LNCaP clone FGC (cell line): ENCODE data around the gene CELSR1.
"Not testable (repeated sequence)": the region's sequence is repeated elsewhere in the genome, so short reads cannot be mapped to it uniquely, and the experiment has no call there.

Source experiments
- DNase-seq: peaks from one replicate; pipeline ENCODE4 v3.0.0-alpha.2; 2011; ENCODE audit warnings: low read depth
- H3K4me3 ChIP-seq: 2 replicates; pipeline ENCODE4 v1.5.1; 2011; ENCODE audit warnings: mild to moderate bottlenecking, low read depth, low read length, control low read depth
- TF ChIP-seq, protein P1 (sequence below): IDR thresholded peaks from 2 replicates; pipeline ENCODE4 v1.5.1; 2012; ENCODE audit warnings: mild to moderate bottlenecking; ENCODE audit not compliant: control insufficient read depth, insufficient read depth; ENCODE audit errors: extremely low read depth

Gene CELSR1

DNA sequence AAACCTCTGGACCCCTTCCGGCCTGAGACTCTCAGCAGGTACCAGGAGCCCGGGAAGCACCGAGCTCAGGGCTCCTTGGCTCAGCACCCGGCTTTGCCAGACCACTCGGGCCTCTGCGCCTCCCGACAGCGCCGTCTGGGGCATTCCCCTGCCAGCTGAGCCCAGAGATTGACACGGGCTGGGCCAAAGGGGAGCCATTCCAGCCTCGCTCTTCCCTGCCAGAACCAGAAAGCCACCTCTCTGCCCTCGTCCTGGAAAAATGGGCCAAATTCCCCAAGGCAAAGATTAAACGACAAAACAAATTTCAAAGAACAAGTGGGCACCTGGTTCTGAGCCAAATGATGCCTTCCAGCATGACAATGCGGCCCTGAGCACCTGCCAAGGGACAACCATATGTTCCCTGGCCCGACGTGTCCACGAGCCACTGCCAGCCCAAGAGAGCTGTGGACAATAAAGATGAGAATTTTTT, 59.3 kb downstream of the CELSR1 start:
- TF ChIP-seq, protein P1, sequence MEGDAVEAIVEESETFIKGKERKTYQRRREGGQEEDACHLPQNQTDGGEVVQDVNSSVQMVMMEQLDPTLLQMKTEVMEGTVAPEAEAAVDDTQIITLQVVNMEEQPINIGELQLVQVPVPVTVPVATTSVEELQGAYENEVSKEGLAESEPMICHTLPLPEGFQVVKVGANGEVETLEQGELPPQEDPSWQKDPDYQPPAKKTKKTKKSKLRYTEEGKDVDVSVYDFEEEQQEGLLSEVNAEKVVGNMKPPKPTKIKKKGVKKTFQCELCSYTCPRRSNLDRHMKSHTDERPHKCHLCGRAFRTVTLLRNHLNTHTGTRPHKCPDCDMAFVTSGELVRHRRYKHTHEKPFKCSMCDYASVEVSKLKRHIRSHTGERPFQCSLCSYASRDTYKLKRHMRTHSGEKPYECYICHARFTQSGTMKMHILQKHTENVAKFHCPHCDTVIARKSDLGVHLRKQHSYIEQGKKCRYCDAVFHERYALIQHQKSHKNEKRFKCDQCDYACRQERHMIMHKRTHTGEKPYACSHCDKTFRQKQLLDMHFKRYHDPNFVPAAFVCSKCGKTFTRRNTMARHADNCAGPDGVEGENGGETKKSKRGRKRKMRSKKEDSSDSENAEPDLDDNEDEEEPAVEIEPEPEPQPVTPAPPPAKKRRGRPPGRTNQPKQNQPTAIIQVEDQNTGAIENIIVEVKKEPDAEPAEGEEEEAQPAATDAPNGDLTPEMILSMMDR, result no peak
- peak; percentile 2 for DNase-seq
- no peak overlapping the region for H3K4me3 ChIP-seq

GRCh38 chr22:46476547-46476941, 60.9 kb downstream of the CELSR1 start:
- H3K4me3 ChIP-seq, result no peak overlapping the region
- no peak for DNase-seq
- TF ChIP-seq, protein P1, result no peak

GRCh38 chr22:46473896-46474557, 63.4 kb downstream of the CELSR1 start:
- DNase-seq, result no peak
- no peak overlapping the region for H3K4me3 ChIP-seq
- TF ChIP-seq, protein P1, result no peak

DNA sequence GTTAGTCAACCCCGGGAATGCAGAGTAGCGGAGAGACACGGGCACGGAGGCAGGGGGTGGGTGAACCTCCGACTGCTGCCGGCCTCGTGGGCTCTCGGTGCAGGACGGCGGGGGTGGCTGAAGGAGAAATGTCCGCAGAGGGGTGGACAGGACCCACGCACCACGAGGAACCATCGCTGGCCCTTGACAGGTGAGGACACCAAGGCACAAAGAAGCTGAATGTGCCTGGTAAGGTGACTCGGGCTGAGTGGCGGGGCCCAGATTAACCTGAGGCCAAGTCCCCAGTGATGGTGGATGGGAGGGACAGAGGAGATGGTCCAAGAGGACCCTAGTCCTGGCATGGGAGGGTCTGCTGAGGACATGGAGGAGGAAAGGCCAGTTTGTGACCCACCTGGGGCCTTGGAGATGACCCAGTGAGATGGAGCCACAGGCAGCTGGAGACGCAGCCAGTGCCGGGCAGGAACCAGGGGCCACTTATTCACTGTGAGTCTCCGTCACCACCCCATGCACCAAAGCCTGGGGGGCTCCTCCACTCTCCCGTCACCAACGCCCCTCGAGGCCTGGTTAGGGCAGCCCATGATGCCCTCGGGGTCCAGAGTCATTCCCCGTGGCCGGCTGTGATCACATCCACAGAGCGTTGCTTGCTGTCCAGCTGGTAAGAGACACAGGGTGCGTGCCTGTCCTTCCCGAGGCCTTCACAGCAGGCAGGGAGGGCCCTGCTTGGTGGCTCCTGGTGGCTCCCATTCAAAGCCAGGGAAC, 64.2 kb downstream of the CELSR1 start:
- no peak overlapping the region for H3K4me3 ChIP-seq
- no peak for DNase-seq
- TF ChIP-seq, protein P1, result no peak

DNA sequence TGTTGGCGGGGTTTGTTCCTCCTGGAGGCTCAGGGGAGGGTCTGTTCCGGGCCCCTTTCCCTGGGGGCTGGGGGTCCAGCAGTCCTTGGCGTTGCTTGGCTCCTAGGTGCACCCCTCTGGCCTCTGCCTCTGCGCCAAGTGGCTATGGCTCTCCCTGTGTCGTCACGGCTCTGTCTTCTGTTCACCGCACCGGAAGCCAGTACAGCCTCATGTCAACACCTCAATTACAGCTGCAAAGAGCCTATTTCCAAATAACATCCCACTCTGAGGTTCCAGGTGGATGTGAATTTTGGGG, 64.8 kb downstream of the CELSR1 start:
- no peak overlapping the region for H3K4me3 ChIP-seq
- TF ChIP-seq, protein P1, result no peak
- DNase-seq, result no peak

GRCh38 chr22:46471901-46472721, 65.3 kb downstream of the CELSR1 start:
- TF ChIP-seq, protein P1, result no peak
- no peak for DNase-seq
- no peak overlapping the region for H3K4me3 ChIP-seq

DNA sequence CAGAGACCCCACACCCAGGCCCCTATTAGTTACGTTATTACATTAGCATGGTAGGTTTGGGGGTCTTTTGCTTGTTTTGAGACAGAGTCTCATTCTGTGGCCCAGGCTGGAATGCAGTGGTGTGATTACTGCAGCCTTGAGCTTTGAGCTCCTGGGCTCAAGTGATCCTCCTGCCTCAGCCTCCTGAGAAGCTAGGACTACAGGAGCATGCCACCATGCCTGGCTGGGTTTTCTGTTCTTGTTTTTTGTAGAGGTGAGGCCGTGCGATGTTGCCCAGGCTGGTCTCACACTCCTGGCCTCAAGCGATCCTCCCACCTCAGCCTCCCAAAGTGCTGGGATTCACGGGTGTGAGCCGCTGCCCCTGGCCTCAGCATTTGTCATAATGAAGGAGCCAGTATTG, 66.1 kb downstream of the CELSR1 start:
- H3K4me3 ChIP-seq, DNase-seq: not testable (repeated sequence)
